Neuronal stem cell (in vitro differentiated cells): ENCODE results near the gene BCAS3.

Source experiments
- DNase-seq: peaks from one replicate; pipeline ENCODE4 v3.0.0-alpha.2; 2013; ENCODE audit warnings: low spot score
- H2AFZ ChIP-seq: one replicate; pipeline ENCODE4 v1.6.1; 2013; ENCODE audit warnings: mild to moderate bottlenecking, low read length, inconsistent platforms
- H2AK5ac ChIP-seq: 2 replicates; pipeline ENCODE4 v1.6.1; 2013; ENCODE audit warnings: low read depth, mild to moderate bottlenecking, inconsistent platforms, low read length, moderate library complexity, mixed read lengths
- H2BK120ac ChIP-seq: 2 replicates; pipeline ENCODE4 v1.6.1; 2013; ENCODE audit warnings: low read depth, mild to moderate bottlenecking, inconsistent platforms, low read length, moderate library complexity, mixed read lengths
- H2BK12ac ChIP-seq: one replicate; pipeline ENCODE4 v1.6.1; 2013; ENCODE audit warnings: low read length, inconsistent platforms
- H2BK15ac ChIP-seq: 2 replicates; pipeline ENCODE4 v1.6.1; 2013; ENCODE audit warnings: mild to moderate bottlenecking, low read length, inconsistent platforms, mixed read lengths
- H2BK5ac ChIP-seq: one replicate; pipeline ENCODE4 v1.6.1; 2013; ENCODE audit warnings: inconsistent platforms, mild to moderate bottlenecking, low read length, moderate library complexity
- H3K14ac ChIP-seq: one replicate; pipeline ENCODE4 v1.6.1; 2013; ENCODE audit warnings: low read length, inconsistent platforms
- H3K18ac ChIP-seq: 2 replicates; pipeline ENCODE4 v1.6.1; 2013; ENCODE audit warnings: low read length, inconsistent platforms
- H3K23ac ChIP-seq: 2 replicates; pipeline ENCODE4 v1.6.1; 2013; ENCODE audit warnings: low read depth, mild to moderate bottlenecking, mixed read lengths, low read length, inconsistent platforms; ENCODE audit not compliant: poor library complexity
- H3K27ac ChIP-seq: replicated peaks from 3 replicates; pipeline ENCODE4 v1.5.1; 2013; ENCODE audit warnings: low read length, inconsistent platforms
- H3K27me3 ChIP-seq, 3 experiments: 2 replicates each; pipeline ENCODE4 v1.6.1; 2013; ENCODE audit warnings: low read length in 3 of 3, mild to moderate bottlenecking in 2 of 3, inconsistent platforms in 1 of 3, low read depth in 1 of 3, mixed read lengths in 1 of 3, moderate library complexity in 1 of 3; ENCODE audit not compliant: control insufficient read depth in 3 of 3, insufficient read depth in 3 of 3
- H3K36me3 ChIP-seq, 2 donors: replicated peaks in 1 of 2; 2 replicates each; pipeline ENCODE4 v1.6.1; 2013; ENCODE audit warnings: low read length in 2 of 2; ENCODE audit not compliant: control insufficient read depth in 2 of 2, insufficient read depth in 2 of 2
- H3K4ac ChIP-seq: 2 replicates; pipeline ENCODE4 v1.6.1; 2013; ENCODE audit warnings: inconsistent platforms, mild to moderate bottlenecking, low read length, moderate library complexity
- H3K4me1 ChIP-seq, 2 donors: 1 replicate in 1 of 2; 2 replicates in 1 of 2; pipeline ENCODE4 v1.6.1; 2013; ENCODE audit warnings: low read length in 2 of 2, low read depth in 1 of 2; ENCODE audit not compliant: control insufficient read depth in 2 of 2, insufficient read depth in 1 of 2
- H3K4me2 ChIP-seq: one replicate; pipeline ENCODE4 v1.6.1; 2013; ENCODE audit warnings: mild to moderate bottlenecking, low read length, inconsistent platforms; ENCODE audit not compliant: insufficient read depth, poor library complexity, severe bottlenecking
- H3K4me3 ChIP-seq, 2 donors: 2 replicates each; pipeline ENCODE4 v1.5.1; 2013; ENCODE audit warnings: low read length in 2 of 2, mild to moderate bottlenecking in 2 of 2, inconsistent platforms in 1 of 2, moderate library complexity in 1 of 2
- H3K79me1 ChIP-seq: one replicate; pipeline ENCODE4 v1.6.1; 2013; ENCODE audit warnings: low read depth, mild to moderate bottlenecking, inconsistent platforms, low read length, moderate library complexity
- H3K9ac ChIP-seq: one replicate; pipeline ENCODE4 v1.6.1; 2013; ENCODE audit warnings: mild to moderate bottlenecking, low read depth, low read length, inconsistent platforms; ENCODE audit not compliant: poor library complexity
- H3K9me3 ChIP-seq, 2 donors: replicated peaks in 1 of 2; 2 replicates each; pipeline versions ENCODE3 to v1.6.1; 2013; ENCODE audit warnings: low read length in 2 of 2, mild to moderate bottlenecking in 2 of 2, inconsistent platforms in 1 of 2, low read depth in 1 of 2, mixed read lengths in 1 of 2, moderate library complexity in 1 of 2; ENCODE audit not compliant: control insufficient read depth in 2 of 2, insufficient read depth in 1 of 2
- H4K8ac ChIP-seq: one replicate; pipeline ENCODE4 v1.6.1; 2013; ENCODE audit warnings: low read depth, mild to moderate bottlenecking, inconsistent platforms, low read length, moderate library complexity
- H4K91ac ChIP-seq: one replicate; pipeline ENCODE4 v1.6.1; 2013; ENCODE audit warnings: low read length, low read depth, mild to moderate bottlenecking, inconsistent platforms; ENCODE audit not compliant: poor library complexity
- WGBS, 2 donors: extraction: QIAGEN DNeasy Blood & Tissue Kit; methylation state at CpG; one replicate each; pipeline ENCODE4 v1.1.7; 2013; ENCODE audit warnings: missing lambda C conversion rate in 2 of 2, mixed read lengths in 1 of 2; ENCODE audit not compliant: insufficient read length in 2 of 2, insufficient replicate concordance in 1 of 2; ENCODE audit errors: extremely low coverage in 2 of 2; 5-methylcytosine and 5-hydroxymethylcytosine counted together

BCAS3 gene

GRCh38 chr17:60908324-60908723, 230.7 kb downstream of the BCAS3 start:
- H3K4ac ChIP-seq = no peak overlapping the region
- H3K23ac ChIP-seq = no peak overlapping the region
- H3K9me3 ChIP-seq = no peaks in the 10 kb centered on the region
- no peak overlapping the region for H3K14ac ChIP-seq
- H2BK120ac ChIP-seq = no peak overlapping the region
- no peak overlapping the region for H4K8ac ChIP-seq
- no peaks in the 10 kb centered on the region for H3K4me1 ChIP-seq
- no peak overlapping the region for H3K18ac ChIP-seq
- H3K9ac ChIP-seq = no peak overlapping the region
- no peak overlapping the region for H3K27ac ChIP-seq
- H4K91ac ChIP-seq = no peak overlapping the region
- no peak overlapping the region for H2AK5ac ChIP-seq
- H2BK5ac ChIP-seq = no peak overlapping the region
- H2BK12ac ChIP-seq = no peak overlapping the region
- no peak overlapping the region for H3K4me3 ChIP-seq
- no peak overlapping the region for H2BK15ac ChIP-seq
- WGBS, 2 donors = 100% methylated on average over 2 of the region's 4 CpGs; no CpG with 5 or more reads in 1 of the 2 donors
- H3K36me3 ChIP-seq = no peaks in the 10 kb centered on the region
- no peaks in the 10 kb centered on the region for H3K79me1 ChIP-seq
- DNase-seq = no peak
- H3K27me3 ChIP-seq = no peaks in the 10 kb centered on the region
- H3K4me2 ChIP-seq = no peak overlapping the region
- H2AFZ ChIP-seq = no peak overlapping the region

- Histone ChIP-seq H3K4ac (no peak overlapping the region), H3K14ac (no peak overlapping the region), H3K4me1 (no peaks in the 10 kb centered on the region), H3K4me2 (no peak overlapping the region), H3K27me3 (no peaks in the 10 kb centered on the region), H3K27ac (no peak overlapping the region), H4K8ac (no peak overlapping the region), H2BK120ac (no peak overlapping the region), H3K23ac (no peak overlapping the region), H4K91ac (no peak overlapping the region), H3K9ac (no peak overlapping the region), H3K4me3 (no peak overlapping the region), H3K79me1 (no peaks in the 10 kb centered on the region), H3K9me3 (no peaks in the 10 kb centered on the region), H2AK5ac (no peak overlapping the region), H3K18ac (no peak overlapping the region), H2BK5ac (no peak overlapping the region), H2BK15ac (no peak overlapping the region), H3K36me3 (no peaks in the 10 kb centered on the region), H2AFZ (no peak overlapping the region), H2BK12ac (no peak overlapping the region)
- no peak for DNase-seq
- WGBS, 2 donors = no CpG with 5 or more reads among the region's 1 CpG
These were observed 231.8 kb downstream of the BCAS3 start for GRCh38 chr17:60909405-60909804.

- no peak overlapping the region for H3K4me3 ChIP-seq
- no peaks in the 10 kb centered on the region for H3K27me3 ChIP-seq
- no peak overlapping the region for H3K18ac ChIP-seq
- no peak overlapping the region for H4K8ac ChIP-seq
- no peak for DNase-seq
- no peak overlapping the region for H2BK15ac ChIP-seq
- no peaks in the 10 kb centered on the region for H3K79me1 ChIP-seq
- no peak overlapping the region for H3K14ac ChIP-seq
- H3K4me2 ChIP-seq = no peak overlapping the region
- H3K9ac ChIP-seq = no peak overlapping the region
- 100% methylated on average over 1 of the region's 6 CpGs; no CpG with 5 or more reads in 1 of the 2 donors for WGBS, 2 donors
- H3K36me3 ChIP-seq = no peaks in the 10 kb centered on the region
- no peak overlapping the region for H2BK5ac ChIP-seq
- H3K4ac ChIP-seq = no peak overlapping the region
- no peak overlapping the region for H2BK120ac ChIP-seq
- H3K9me3 ChIP-seq = peaks cover 2 to 7% of the 10 kb centered on the region in 2 donors
- no peak overlapping the region for H3K27ac ChIP-seq
- H2AK5ac ChIP-seq = no peak overlapping the region
- no peak overlapping the region for H4K91ac ChIP-seq
- no peak overlapping the region for H2BK12ac ChIP-seq
- no peak overlapping the region for H3K23ac ChIP-seq
- no peaks in the 10 kb centered on the region for H3K4me1 ChIP-seq
- H2AFZ ChIP-seq = no peak overlapping the region
These were observed 232.8 kb downstream of the BCAS3 start for GRCh38 chr17:60910415-60910814.

GRCh38 chr17:60914078-60914477, 236.4 kb downstream of the BCAS3 start:
- Histone ChIP-seq H3K4me1 (no peaks in the 10 kb centered on the region), H3K9me3 (peaks cover 2 to 16% of the 10 kb centered on the region in 2 donors), H4K8ac (no peak overlapping the region), H2BK15ac (no peak overlapping the region), H2AK5ac (no peak overlapping the region), H2AFZ (no peak overlapping the region), H3K9ac (no peak overlapping the region), H3K27ac (no peak overlapping the region), H3K23ac (no peak overlapping the region), H3K18ac (no peak overlapping the region), H2BK120ac (no peak overlapping the region), H2BK12ac (no peak overlapping the region), H3K4me3 (no peak overlapping the region), H3K14ac (no peak overlapping the region), H3K79me1 (no peaks in the 10 kb centered on the region), H4K91ac (no peak overlapping the region), H3K27me3 (no peaks in the 10 kb centered on the region), H3K36me3 (no peaks in the 10 kb centered on the region), H3K4me2 (no peak overlapping the region), H3K4ac (no peak overlapping the region), H2BK5ac (no peak overlapping the region)
- no peak for DNase-seq
- no CpG with 5 or more reads among the region's 1 CpG for whole genome bisulfite sequencing, 2 donors
